Chondrocyte (in vitro differentiated cells): ENCODE measurements around the gene FAT3. TPM values are rescaled to one million over a fixed set of nuclear protein-coding genes. Genes with fewer than 3 reads are reported as not detected.

Source experiments
- DNase-seq: peaks from one replicate; pipeline ENCODE4 v3.0.0; 2021; ENCODE audit warnings: mixed read lengths, low spot score
- H3K27ac Mint-ChIP-seq: one replicate; pipeline ENCODE4 v1.8.0; 2021; ENCODE audit warnings: mild to moderate bottlenecking, moderate library complexity, mixed read lengths; ENCODE audit not compliant: unreplicated experiment
- H3K27me3 Mint-ChIP-seq: 2 replicates; pipeline ENCODE4 v1.8.0; 2021; ENCODE audit warnings: low read depth, mixed read lengths
- H3K36me3 Mint-ChIP-seq: 2 replicates; pipeline ENCODE4 v1.8.0; 2021; ENCODE audit warnings: low read depth, mixed read lengths
- H3K4me1 Mint-ChIP-seq: 2 replicates; pipeline ENCODE4 v1.8.0; 2021; ENCODE audit warnings: low read depth, mild to moderate bottlenecking, mixed read lengths
- H3K4me3 Mint-ChIP-seq: one replicate; pipeline ENCODE4 v1.8.0; 2021; ENCODE audit warnings: mild to moderate bottlenecking, moderate library complexity, mixed read lengths; ENCODE audit not compliant: unreplicated experiment
- H3K9me3 Mint-ChIP-seq: 2 replicates; pipeline ENCODE4 v1.8.0; 2021; ENCODE audit warnings: low read depth, mixed read lengths
- CTCF ChIP-seq: fragments of 200-600 bp; sonication (generic); IDR thresholded peaks from 2 replicates; pipeline ENCODE4 v1.5.0; 2021; ENCODE audit warnings: antibody characterized with exemption, mild to moderate bottlenecking, moderate library complexity
- long read RNA-seq: library from polyadenylated mRNA; stranded (forward); transcript quantifications from one replicate; pipeline ENCODE4 v2.0.0, GENCODE V29; 2021
- total RNA-seq: library from RNA; stranded (reverse); gene quantifications from 3 replicates; pipeline ENCODE4 v1.2.1, GENCODE V29; 2021

The FAT3 gene
- total RNA-seq, result 21.3 to 27.7 TPM (median 21.9 TPM) in 3 replicates
- long read RNA-seq, partial matches to known transcripts, result 0 of 2 reads
- long read RNA-seq, other reads (novel, unspliced or antisense), result 2 of 2 reads

DNA sequence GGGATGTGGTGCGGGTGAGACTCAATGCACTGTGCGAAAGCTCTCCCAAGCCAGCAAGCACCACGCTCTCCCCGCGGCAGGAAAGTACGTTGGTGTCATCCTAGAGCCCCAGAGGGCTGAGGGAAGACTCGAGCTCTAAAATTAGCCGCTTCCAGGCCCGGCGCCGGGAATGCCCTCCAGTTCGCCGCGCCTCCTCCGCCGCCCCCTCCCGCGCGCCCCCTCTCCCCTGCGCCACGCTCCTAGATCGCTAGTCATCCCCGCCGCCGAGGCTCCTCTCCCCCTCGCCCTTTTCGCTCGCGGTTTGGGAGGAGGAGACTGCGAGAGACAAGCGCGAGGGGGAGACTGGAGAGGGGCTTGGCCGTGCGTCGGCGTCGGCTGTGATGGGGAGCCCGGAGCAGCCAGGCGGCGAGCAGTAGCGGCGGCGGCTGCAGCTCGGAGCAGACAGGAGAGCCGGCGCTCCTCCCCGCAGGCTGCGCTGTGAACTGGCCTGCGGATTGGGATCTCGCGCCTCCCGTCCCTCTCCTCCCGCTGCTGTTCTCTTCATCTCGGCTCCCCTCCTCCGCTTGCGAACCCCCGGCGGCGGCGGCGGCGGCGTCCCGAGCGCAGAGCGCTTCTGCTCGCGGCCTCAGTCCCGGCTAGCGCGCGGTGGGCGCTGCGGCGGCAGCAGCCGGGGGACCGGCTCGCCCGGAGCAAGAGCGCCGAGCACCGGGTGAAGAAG, at the start of gene FAT3:
TSS of gene FAT3 (plus strand) at position 412 of the 718 bp plus-strand sequence. CDS start 127,295 bp downstream, outside the sequence.
- peak within 1 kb of the TSS; percentile 82 for H3K4me3 Mint-ChIP-seq
- peak within 1 kb of the TSS; percentile 68 for H3K27ac Mint-ChIP-seq
- H3K36me3 Mint-ChIP-seq, result no peaks in the 10 kb centered on the region
- DNase-seq, result peak; percentile 85
- H3K4me1 Mint-ChIP-seq, result peaks cover 37% of the 10 kb centered on the region
- H3K27me3 Mint-ChIP-seq, result peaks cover 2% of the 10 kb centered on the region
- TF ChIP-seq CTCF, result peak; percentile 34
- H3K9me3 Mint-ChIP-seq, result peaks cover 7% of the 10 kb centered on the region

DNA sequence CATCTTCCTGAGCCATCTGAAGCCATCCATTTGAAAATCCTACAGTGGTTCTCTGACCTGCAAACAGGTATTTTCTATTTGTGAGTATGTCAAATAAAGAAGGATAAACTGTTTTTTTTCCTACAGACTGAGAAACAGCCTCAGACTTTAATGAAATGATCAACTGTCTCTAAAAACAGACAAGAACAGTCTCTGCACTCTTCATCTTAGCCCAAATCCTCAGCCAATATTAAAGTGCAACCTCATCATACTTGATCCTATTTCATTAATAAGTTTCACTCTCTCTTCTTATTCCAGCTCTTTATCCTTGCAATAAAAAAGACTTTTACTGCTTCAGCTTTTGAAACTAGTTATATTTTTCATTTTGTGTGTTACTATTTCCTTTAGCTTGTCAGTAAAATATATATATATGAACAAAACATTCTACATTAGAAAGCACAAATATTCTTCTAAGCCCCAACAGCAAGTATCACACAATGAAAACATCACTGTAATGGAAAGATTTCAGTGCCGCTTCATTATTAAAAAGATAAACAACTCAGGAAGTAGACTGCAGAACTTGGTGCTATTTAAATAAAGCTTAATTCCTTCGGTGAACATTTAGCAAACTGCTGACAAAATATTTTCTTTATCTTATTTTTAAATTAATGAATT, 45.5 kb upstream of the FAT3 start:
- no peak for TF ChIP-seq CTCF
- H3K27ac Mint-ChIP-seq, result no peak overlapping the region
- peaks cover under 1% of the 10 kb centered on the region for H3K36me3 Mint-ChIP-seq
- no peak overlapping the region for H3K4me3 Mint-ChIP-seq
- no peak for DNase-seq
- H3K27me3 Mint-ChIP-seq, result peaks cover 8% of the 10 kb centered on the region
- peaks cover 5% of the 10 kb centered on the region for H3K9me3 Mint-ChIP-seq
- H3K4me1 Mint-ChIP-seq, result peaks cover 19% of the 10 kb centered on the region

DNA sequence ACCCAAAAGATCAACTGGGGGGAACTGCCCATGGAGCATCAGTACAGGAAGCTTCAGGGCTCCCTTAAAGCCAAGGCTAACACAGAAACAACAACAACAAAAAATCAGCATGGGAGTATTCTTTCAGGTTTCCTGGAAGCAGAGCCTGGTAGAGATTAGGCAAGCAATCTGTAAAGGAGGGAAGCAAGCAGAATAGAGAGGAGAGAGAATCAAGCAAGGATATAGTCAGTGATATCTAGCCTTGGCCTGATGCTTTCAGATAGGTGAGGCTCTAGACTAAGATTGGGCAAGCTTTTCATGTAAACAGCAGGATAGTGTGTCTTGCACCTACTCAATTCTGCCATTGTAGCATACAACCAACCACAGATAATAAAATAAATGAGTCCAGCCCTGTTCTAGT, 44.4 kb upstream of the FAT3 start:
- TF ChIP-seq CTCF, result no peak
- peaks cover 17% of the 10 kb centered on the region for H3K27me3 Mint-ChIP-seq
- H3K36me3 Mint-ChIP-seq, result peaks cover 4% of the 10 kb centered on the region
- DNase-seq, result no peak
- peaks cover 19% of the 10 kb centered on the region for H3K4me1 Mint-ChIP-seq
- no peak overlapping the region for H3K27ac Mint-ChIP-seq
- peaks cover 5% of the 10 kb centered on the region for H3K9me3 Mint-ChIP-seq
- H3K4me3 Mint-ChIP-seq, result no peak overlapping the region

DNA sequence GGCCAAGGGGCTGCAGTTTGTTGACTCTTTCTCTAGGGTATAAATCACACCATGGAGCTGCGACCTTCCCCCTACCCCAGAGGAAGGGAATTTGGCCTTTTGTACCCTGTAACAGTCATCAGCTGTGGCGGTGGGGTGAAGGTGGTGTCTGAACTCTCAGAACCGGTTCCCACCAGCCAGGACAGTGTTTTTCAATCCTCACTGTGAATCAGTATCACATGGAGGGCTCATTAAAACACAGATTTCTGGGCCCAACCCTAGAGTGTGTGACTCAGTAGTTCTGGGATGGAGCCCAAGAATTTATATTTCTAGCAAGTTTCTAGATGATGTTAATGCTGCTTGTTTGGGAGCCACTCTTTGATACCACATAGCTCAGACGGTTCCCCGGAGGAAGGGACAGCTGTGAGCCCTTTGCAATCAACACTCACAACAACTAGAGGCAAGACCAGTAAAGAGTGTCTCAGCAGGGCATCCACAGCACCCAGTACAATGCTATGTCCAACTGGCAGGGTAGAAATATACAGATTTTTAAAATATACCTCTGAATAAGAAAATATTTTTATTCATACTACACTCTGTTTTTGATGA, 43.9 kb upstream of the FAT3 start:
- peaks cover 17% of the 10 kb centered on the region for H3K27me3 Mint-ChIP-seq
- H3K4me1 Mint-ChIP-seq, result peaks cover 19% of the 10 kb centered on the region
- peak overlapping the region; percentile 76 for H3K27ac Mint-ChIP-seq
- DNase-seq, result no peak
- peaks cover 4% of the 10 kb centered on the region for H3K36me3 Mint-ChIP-seq
- H3K4me3 Mint-ChIP-seq, result no peak overlapping the region
- TF ChIP-seq CTCF, result no peak
- peaks cover 5% of the 10 kb centered on the region for H3K9me3 Mint-ChIP-seq

- Mint-ChIP-seq H3K27ac (no peak overlapping the region), H3K4me3 (no peak overlapping the region), H3K9me3 (no peaks in the 10 kb centered on the region), H3K27me3 (peaks cover 10% of the 10 kb centered on the region), H3K36me3 (no peaks in the 10 kb centered on the region), H3K4me1 (no peaks in the 10 kb centered on the region)
- no peak for TF ChIP-seq CTCF
- DNase-seq, result no peak
These were observed 33.9 kb upstream of the FAT3 start for GRCh38 chr11:92190535-92191206.
